HG02885 (cell line): ENCODE data around the gene SINHCAF.
"Not testable (repeated sequence)": the region's sequence is repeated elsewhere in the genome, so short reads cannot be mapped to it uniquely, and the experiment has no call there.

Experiments used
- ATAC-seq: cut with Tn5 transposase; IDR thresholded peaks from one replicate; pipeline ENCODE4 v1.9.1; 2021; ENCODE audit warnings: mild to moderate bottlenecking; ENCODE audit not compliant: unreplicated experiment, poor library complexity

Gene SINHCAF, protein sequence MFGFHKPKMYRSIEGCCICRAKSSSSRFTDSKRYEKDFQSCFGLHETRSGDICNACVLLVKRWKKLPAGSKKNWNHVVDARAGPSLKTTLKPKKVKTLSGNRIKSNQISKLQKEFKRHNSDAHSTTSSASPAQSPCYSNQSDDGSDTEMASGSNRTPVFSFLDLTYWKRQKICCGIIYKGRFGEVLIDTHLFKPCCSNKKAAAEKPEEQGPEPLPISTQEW

DNA sequence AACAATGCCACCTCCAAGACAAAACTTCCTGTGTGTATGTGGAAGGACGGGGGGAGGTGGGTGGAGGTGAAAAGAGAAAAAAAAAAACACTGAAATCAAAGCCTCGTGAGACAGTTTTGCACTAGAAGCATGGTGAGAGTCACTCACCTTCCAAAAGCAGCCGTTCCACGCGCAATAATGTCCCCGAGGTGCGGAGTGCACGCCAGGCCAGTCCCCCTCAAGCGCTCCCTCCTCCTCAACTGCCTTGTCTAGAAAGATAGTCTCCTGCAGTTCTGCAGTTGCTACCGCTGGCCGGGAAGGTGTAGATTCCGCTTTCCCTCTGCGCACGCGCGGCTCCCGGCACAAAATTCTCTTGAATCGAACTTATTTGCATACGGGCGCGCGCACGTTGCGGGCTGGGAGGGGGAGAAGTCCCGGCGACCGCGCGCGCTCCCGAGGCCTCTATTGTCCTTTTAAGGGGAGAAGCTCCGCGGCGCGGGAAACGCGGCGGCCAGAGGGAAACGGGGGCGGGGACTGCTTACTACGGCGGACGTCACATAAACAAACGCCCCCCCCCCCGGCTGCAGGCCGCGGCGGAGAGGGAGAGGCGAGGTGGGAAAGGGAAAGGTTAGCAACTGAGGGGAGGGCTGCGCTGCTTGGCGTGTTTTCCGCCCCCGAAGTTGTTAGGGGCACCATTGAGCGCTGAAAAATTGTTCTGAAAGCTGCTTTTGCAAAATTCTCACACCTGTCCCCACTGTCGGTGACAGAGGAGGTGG is at the start of gene SINHCAF:
Gene SINHCAF, minus strand, starts transcription at position 274 of the 755 bp plus-strand sequence. CDS start 27,946 bp downstream, outside the sequence.
- ATAC-seq: peak; percentile 64

DNA sequence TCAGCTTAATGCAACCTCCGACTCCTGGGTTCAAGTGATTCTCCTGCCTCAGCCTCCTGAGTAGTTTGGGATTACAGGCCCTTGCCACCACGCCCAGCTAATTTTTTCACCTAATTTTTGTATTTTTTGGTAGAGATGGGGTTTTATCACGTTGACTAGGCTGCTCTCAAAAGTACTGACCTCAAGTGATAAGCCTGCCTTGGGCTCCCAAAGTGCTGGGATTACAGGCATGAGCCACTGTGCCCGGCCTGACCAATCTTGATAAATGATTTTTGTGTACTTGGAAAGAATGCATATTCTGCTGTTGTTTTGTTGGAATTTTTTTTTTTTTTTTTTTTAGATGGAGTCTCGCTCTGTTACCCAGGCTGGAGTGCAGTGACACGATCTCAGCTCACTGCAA is 49.5 kb upstream of the SINHCAF start:
- ATAC-seq: not testable (repeated sequence)

DNA sequence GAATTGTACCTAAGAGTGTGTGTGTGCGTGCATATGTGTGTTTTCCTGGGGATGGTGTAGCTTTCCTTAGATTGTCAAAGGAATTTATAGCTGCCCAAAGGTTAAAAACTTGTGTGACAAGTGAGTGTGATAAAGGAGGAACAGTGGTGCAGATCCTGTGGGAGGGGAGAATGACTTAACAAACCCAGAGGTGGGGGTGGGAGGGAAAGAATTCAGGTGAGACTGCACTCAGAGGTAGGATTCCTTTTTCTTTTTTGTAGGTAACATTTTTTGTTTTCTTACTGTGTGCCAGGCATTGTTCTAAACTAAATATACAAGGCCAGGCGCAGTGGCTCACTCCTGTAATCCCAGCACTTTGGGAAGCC is 45.3 kb upstream of the SINHCAF start:
- no peak for ATAC-seq

DNA sequence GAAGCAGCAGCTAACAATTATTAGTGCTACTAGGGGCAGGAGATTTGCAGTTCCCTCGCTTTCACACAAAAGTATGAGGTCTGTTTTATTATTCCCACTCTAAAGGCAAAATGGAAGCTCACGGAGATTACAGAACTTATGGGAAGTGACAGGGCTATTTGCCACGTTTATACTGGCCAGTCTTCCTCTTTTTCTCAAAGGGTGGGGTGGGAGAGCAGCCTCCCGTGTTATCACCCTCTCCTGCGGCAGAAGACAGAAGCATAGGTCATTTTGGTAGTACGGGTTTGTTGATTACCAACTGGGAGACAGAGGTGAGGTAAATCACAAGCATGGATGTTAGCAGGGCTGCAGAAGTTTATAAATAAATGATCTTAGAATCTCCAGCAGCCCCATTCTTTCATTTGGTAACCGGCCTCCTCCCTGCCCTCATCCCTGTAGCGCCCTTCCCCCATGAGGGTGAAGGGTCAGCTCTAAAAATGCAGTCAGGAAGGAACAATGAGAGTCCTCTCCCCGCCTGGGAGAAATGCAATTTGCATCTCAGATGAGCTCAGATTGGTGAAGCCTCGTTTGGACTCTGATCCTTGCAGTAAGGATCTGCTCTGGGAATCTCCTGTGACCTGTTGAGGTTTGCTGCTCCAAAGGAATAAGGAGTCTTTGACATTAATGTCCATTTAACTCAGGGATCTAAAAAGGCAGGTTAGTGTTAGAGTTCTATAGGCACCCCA is 44.7 kb upstream of the SINHCAF start:
- no peak for ATAC-seq

DNA sequence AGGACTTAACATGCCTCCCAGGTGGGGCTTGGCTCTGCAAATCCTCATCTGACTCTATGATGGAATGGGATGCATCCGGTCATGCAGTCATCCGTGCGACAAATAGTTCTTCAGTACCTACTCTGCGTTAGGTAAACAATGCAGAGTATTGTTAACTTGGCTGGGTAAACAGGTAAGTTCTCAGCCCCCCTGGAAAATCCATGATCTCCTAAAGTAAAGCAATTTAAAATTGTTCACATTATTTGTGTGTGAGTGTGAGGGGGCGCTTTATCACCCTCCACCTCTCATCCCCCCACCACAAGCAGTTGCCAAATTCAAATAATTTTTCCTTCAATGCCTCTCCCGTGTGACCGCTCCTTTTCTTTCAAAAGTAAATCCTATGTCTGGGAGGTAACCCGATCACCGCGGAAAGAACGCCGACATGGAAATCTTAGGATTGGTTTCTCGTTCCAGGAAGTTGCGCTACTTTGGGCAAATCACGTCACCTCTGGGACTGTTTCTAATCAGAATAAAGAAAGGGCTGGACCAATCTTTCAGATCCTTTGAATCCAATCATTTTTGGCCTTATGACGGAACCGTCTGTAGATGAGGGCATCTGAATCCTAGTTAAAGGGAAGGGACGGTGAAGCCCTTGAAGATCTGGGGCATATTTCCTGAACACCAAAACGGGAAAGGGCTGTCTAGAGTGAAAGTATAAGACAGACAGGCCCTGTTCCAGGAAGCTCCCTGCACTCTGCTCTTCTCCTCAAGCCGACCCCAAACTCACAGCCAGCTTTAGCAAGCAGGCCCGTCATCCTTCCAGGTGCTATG is 44.0 kb upstream of the SINHCAF start:
- ATAC-seq: no peak

DNA sequence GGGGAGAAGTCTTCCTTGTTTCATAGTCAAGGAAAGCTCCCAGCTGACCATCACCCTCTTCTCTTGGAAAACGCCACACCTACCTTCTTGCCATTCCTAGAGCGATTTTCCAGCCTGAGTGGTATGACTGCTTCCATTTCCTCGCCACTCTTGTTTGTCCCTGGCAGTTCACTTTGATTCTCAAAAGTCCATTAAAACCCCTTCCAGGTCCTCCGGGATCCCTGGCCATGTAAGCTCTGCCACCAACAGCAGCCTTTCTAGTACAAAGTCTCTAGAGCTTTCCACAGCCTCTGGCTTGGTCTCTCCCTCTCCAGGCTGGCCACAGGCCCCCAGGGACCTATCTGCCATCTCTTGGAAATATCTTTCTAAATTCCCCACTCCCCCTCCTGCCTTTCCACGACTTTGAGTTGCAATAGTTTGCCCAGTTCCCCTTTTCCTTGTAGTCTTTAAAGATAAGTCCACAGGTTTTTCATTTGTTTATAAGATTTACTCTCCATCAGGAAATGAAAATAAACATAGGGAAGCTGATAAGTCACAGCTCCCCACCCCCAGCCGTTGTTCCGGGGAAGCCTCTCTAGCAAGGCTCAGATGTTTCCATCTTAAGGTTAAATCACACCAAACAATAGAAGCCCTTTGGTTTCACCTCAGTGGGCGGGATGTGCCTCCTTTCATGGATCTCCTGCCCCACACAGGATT is 42.9 kb upstream of the SINHCAF start:
- ATAC-seq: no peak

DNA sequence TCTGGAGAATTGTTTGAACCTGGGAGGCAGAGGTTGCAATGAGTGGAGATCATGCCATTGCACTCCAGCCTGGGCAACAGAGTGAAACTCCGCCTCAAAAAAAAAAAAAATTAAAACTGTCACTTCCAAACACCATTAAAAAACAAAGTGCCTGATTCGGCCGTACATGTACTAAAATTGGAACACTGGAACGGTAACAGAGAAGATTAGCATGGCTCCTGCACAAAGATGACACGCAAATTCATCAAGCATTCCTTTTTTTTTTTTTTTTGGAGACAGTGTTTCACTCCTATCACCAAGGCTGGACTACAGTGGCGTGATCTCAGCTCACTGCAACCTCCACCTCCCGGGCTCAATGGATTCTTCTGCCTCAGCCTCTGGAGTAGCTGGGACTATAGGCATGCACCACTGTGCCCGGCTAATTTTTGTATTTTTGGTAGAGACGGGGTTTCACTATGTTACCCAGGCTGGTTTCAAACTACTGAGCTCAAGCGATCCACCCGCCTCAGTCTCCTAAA is 40.2 kb upstream of the SINHCAF start:
- ATAC-seq: no peak

DNA sequence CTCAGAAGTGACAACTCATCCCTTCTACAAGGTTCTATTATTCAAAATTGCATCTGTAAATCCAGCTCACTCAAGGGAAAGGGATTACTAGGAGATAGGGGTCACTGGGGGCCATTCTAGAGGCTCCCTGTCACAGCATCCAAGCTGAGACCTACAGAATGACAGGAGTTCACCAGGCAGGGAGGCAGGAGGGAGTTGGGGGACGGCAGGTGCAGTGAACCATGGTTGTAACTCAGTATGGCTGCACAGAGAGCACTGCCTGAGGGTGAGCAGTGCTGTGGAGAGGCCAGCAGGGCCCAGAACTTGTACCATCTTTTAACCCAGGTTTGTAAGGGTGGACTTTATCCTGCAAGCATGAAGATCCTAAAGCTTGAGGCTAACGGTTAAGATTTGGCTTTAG is 37.9 kb upstream of the SINHCAF start:
- ATAC-seq: no peak

DNA sequence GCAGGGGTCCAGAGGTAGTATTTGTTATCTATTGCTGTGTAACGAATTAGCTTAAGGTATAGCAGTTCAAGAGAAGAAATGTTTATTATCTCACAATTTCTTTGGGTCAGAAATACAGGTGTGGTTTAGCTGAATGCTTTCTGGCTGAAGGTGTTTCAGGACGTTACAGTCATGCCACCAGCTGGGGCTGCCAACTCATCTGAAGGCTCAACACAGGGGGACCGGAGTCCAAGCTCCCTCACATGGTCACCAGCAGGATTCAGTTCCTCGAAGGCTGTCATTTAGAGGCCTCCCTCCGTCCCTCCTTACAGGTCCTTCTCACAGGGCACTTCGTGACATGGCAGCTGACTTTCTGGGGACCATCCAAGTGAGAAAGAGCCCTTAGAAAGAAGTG is 37.5 kb upstream of the SINHCAF start:
- ATAC-seq: no peak

DNA sequence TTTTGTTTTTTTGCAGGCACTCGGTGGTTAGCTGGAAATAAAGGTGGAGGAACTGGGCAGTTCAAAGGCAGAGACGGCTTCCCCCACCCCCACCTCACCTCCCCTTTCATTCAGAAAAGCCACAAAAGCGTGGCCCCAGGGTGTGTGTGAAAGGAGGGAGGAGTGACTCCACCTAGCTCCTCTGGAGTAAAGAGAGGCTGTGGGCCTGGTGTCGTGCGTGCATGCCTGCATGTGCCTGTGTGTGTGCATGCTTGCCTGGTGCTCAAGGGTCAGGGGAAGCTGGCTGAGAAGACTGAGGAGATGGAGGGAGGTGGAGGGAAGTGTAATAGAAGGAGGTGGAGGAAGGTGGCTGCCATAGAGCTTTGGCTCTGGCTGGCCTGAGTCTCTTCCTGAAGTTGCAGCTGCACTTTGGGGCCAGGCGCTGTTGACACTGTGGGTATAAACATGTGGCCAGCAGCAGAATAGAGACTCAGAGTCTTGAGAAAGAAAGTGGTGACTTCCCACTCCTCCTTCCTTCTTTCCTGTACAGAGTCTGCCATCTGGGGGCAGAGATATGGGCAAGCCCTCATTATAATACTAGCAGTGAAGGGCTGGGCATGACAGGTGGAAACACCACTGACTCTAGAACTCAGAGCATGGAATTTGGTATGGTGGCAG is 36.9 kb upstream of the SINHCAF start:
- ATAC-seq: peak; percentile 74

DNA sequence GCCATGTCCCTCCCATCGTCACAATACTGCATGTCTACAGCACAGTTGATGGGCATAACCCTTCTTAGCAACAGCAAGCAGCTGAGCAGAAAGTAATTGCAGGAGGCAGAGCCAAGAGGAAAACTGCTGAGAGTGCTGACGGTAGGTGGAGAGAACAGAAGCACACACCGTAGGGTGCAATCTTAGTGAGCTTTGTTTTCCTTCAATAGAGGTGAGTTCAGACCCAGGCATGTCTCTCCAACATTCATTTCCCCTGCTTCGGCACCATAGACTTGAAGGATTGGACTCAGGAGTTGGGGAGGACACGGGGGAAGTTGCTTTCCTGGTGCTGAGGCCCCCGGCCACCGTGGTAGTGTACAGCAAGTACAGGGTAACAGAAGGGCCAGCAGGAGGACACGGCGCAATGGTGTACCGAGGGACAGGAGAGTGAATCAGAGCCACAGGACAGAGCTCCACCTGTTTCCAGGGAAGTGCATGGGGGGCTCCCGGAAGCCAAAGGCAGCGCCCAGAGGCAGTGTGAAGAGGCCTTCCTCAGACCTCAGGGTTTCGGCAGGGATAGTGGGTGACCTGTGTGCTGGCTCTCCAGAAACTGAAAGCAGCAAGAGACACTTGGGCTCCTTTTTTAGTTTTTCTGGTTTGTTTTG is 36.3 kb upstream of the SINHCAF start:
- ATAC-seq: peak; percentile 58

DNA sequence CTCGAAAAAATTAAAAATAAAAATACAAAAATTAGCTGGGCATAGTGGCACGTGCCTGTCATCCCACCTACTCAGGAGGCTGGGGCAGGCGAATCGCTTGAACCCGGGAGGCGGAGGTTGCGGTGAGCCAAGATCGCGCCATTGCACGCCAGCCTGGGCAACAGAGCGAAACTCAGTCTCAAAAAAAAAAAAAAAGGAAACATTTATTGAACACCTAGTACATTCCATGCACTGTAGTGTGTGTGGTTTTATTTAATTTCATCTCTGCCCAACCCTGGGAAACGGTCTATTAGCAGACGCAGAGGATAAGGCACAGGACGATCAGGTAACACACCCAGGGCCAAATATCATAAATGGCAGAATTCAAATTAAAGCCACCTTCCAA is 35.8 kb upstream of the SINHCAF start:
- ATAC-seq: no peak

DNA sequence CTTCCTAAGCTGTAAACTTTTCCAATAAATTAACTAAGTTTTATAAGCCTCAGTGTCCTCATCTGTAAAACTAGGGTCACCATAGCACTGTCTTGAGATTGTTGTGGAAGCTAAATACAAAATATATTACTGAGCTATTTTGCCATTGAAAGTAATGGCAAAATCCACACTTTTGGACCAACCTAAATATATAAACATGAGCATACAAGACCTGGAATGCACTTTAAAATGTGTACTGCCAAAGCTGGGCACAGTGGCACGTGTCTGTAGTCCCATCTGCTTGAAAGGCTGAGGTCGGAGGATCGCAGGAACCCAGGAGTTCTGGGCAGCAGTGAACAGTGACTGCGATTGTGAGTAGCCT is 29.8 kb upstream of the SINHCAF start:
- ATAC-seq: no peak

DNA sequence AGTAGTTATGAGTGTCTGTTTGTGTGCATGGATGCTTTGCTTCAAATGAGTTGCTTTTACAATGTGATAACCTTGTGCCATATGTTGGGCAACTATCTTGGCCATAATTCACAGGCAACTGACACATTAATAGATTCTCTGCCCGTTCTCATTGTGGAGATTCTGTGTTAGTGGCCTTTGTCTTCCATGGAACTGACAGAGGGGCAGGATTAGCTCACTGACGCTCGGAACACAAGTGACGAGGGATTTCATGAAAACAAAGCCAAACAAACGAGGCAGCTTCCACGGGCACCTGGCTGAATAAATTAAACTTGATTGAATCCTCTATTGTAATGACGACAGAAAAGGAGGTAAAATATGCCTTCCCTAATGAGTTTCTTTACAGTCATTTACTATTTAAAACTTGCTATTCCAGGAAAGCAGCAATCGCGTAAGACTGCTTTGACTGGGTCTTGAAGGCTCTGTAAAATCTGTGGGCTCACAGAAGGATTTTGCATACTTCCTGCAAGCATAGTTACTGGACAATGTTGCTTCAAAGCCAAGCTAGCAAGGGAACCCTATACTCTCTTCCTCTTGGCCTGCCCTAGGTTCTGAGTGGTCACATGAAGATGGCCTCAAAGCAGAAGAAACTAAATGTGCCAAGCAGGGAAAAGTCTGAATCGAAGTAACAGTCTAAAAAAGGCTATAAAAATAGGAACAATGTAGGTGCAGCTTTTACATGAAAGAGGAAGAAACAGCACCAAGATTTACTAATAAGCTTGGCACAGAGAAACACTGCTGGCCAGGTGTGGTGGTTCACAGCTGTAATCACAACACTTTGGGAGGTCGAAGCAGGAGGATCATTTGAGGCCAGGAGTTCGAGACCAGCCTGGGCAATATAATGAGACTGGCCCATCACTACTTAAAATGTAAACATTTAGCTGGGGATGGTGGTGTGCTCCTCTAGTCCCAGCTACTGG is 28.1 kb upstream of the SINHCAF start:
- no peak for ATAC-seq

DNA sequence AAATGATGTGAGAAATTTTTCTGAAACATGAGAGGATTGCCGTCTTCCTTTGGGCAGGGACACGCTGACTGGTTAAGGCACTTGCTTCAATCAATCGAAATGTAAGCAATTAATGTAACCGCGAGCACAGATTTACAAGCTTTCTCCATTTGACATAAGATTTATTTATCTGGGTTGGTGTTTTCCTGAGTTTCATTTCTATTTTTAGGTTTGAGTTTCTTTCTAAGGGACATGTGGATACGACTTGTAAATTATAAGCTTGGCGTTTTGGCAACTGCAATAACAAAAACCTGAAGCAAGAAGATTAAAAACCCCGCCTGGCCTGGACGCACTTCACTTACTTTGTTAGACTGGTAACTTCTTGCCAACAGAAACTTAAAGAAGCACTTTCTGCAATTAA is 20.3 kb upstream of the SINHCAF start:
- no peak for ATAC-seq

DNA sequence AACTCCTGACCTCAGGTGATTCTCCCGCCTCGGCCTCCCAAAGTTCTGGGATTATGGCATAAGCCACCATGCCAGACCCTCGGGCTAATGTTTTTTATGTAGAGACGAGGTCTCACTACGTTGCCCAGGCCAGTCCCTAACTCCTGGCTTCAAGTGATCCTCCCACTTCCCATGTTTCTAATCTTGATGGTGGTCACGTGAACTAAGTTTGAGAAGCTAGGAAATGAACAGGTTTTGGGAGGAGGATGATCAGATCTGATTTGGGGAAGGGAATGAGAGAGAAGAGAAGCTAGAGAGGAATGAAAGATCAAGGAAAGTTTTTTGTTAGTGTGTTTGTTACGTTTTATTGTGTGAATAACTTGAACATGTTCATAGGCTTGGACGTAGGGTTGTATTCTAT is 17.2 kb upstream of the SINHCAF start:
- no peak for ATAC-seq

DNA sequence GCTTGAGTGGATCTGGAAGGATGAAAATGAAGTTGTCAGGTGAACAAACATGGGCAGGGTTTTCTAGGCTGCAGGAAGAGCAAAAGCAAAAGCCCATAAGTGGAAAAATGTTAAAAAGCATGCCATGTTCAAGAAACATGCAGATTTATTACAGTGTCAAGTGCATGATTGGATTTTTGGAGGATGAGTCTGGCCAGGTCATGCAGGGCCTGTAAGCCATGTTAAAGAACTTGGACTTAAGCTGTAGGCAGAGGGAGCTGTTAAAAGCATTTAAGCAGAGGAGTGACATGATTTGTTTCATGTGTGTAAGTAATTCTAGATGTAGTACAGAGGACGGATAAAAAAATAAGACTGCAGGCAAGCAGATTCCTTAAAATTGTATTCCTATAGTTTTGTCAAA is 16.3 kb upstream of the SINHCAF start:
- ATAC-seq: no peak
